GM12878 (cell line): ENCODE data around the gene LARP4. TPM values are rescaled to one million over a fixed set of nuclear protein-coding genes. Genes with fewer than 3 reads are reported as not detected.

Experiments
- ATF2 ChIP-seq: IDR thresholded peaks from 2 replicates; pipeline ENCODE4 v1.6.1; 2012; ENCODE audit warnings: low read length, inconsistent platforms
- ATF3 ChIP-seq: IDR thresholded peaks from 2 replicates; pipeline ENCODE4 v1.6.1; 2011; ENCODE audit warnings: low read depth, mild to moderate bottlenecking, low read length, moderate library complexity, borderline replicate concordance; ENCODE audit errors: extremely low read depth
- CBX3 ChIP-seq: fragments of 200-600 bp; sonication (generic); IDR thresholded peaks from 2 replicates; pipeline ENCODE4 v1.6.1; 2016; ENCODE audit warnings: low read depth, borderline replicate concordance
- CHD4 ChIP-seq: fragments of 200-600 bp; sonication (generic); IDR thresholded peaks from 2 replicates; pipeline ENCODE4 v1.6.1; 2016; ENCODE audit warnings: mild to moderate bottlenecking
- FOS ChIP-seq: IDR thresholded peaks from 3 replicates; pipeline ENCODE4 v1.6.1; 2011; ENCODE audit warnings: borderline replicate concordance; ENCODE audit not compliant: insufficient read length; ENCODE audit errors: extremely low read depth
- FOXM1 ChIP-seq: IDR thresholded peaks from 2 replicates; pipeline ENCODE4 v1.6.1; 2012; ENCODE audit warnings: low read depth, mild to moderate bottlenecking, inconsistent platforms, low read length, moderate library complexity
- GATAD2B ChIP-seq: fragments of 450-650 bp; conservative IDR thresholded peaks from 2 replicates; pipeline ENCODE4 v1.6.1; 2017; ENCODE audit warnings: low read depth, mild to moderate bottlenecking, moderate library complexity
- LARP7 ChIP-seq: fragments of 450-650 bp; IDR thresholded peaks from 2 replicates; pipeline ENCODE4 v1.6.1; 2017; ENCODE audit warnings: mild to moderate bottlenecking
- MTA2 ChIP-seq: fragments of 450-650 bp; IDR thresholded peaks from 2 replicates; pipeline ENCODE4 v1.6.1; 2016; ENCODE audit warnings: low read depth, mild to moderate bottlenecking, moderate library complexity
- NBN ChIP-seq: fragments of 450-650 bp; IDR thresholded peaks from 2 replicates; pipeline ENCODE4 v1.6.1; 2016
- NRF1 ChIP-seq: conservative IDR thresholded peaks from 2 replicates; pipeline ENCODE4 v1.6.1; 2011; ENCODE audit warnings: mild to moderate bottlenecking, low read depth, low read length, improper control_type of control experiment
- POU2F2 ChIP-seq: IDR thresholded peaks from 3 replicates; pipeline ENCODE4 v1.6.1; 2011; ENCODE audit warnings: low read depth, mild to moderate bottlenecking, low read length, borderline replicate concordance
- RELB ChIP-seq: fragments of 450-650 bp; IDR thresholded peaks from 2 replicates; pipeline ENCODE4 v1.6.1; 2017; ENCODE audit warnings: low read depth, mild to moderate bottlenecking, moderate library complexity
- SMAD1 ChIP-seq: fragments of 450-650 bp; IDR thresholded peaks from 2 replicates; pipeline ENCODE4 v1.6.1; 2018; ENCODE audit warnings: mild to moderate bottlenecking, low read depth; ENCODE audit not compliant: partially characterized antibody
- SMC3 ChIP-seq: IDR thresholded peaks from 2 replicates; pipeline ENCODE4 v1.6.1; 2011; ENCODE audit warnings: low read length, improper control_type of control experiment, borderline replicate concordance
- STAT1 ChIP-seq: fragments of 450-650 bp; conservative IDR thresholded peaks from 2 replicates; pipeline ENCODE4 v1.6.1; 2014; ENCODE audit warnings: antibody characterized with exemption, mild to moderate bottlenecking
- SUZ12 ChIP-seq: fragments of 200-600 bp; sonication (generic); IDR thresholded peaks from one replicate; pipeline ENCODE4 v1.6.1; 2018; ENCODE audit warnings: antibody characterized with exemption, mild to moderate bottlenecking; ENCODE audit not compliant: unreplicated experiment
- TARDBP ChIP-seq: IDR thresholded peaks from 2 replicates; pipeline ENCODE4 v1.6.1; 2016; ENCODE audit warnings: borderline replicate concordance
- ZBED1 ChIP-seq: IDR thresholded peaks from 2 replicates; pipeline ENCODE4 v1.6.1; 2016; ENCODE audit warnings: borderline replicate concordance
- ZBTB4 ChIP-seq: fragments of 450-650 bp; formaldehyde crosslinking; IDR thresholded peaks from 2 replicates; pipeline ENCODE4 v1.4.0; 2022; ENCODE audit warnings: mild to moderate bottlenecking, moderate library complexity
- ZBTB40 ChIP-seq: fragments of 450-650 bp; IDR thresholded peaks from 2 replicates; pipeline ENCODE4 v1.6.1; 2016; ENCODE audit warnings: mild to moderate bottlenecking, moderate library complexity, borderline replicate concordance
- polyA plus RNA-seq, 11 experiments: library from polyadenylated mRNA; depleted of rRNA in 4 of 11; unstranded in 6 of 11; stranded (reverse) in 5 of 11; fragments of >200 nt; fragmentation: Nextera tagmentation in 4 of 11; fragmentation: Illumina TruSeq in 1 of 11; extraction: Ambion mirVana in 4 of 11; extraction: Trizol in 1 of 11; gene quantifications; 1 replicate in 1 of 11; 2 replicates in 10 of 11; pipeline versions ENCODE4 v1.2.1 to v1.2.3, GENCODE V29; 2011 to 2016; ENCODE audit warnings: inconsistent platforms in 2 of 11, missing spikeins in 2 of 11, low read depth in 1 of 11
- total RNA-seq, 4 experiments: library from RNA; depleted of rRNA in 3 of 4; stranded (reverse); fragments of >200 nt in 3 of 4; fragmentation: Illumina TruSeq in 1 of 4; extraction: Trizol in 1 of 4; gene quantifications; 2 replicates each; pipeline versions ENCODE4 v1.2.1 to v1.2.3, GENCODE V29; 2013 to 2021

The LARP4 gene
- total and polyA plus RNA-seq, 10 of the 15 experiments (the other 5 are each of a cell fraction or from before 2014, with no cell fraction given) = 24.1 to 72.6 (median 35.6) TPM

- TF ChIP-seq FOS = no peak
- TF ChIP-seq NRF1 = no peak
- TF ChIP-seq ZBED1 = 0 out of 2 replicates have a peak, but pooled peaks have one; percentile 27
- TF ChIP-seq ATF3 = no peak
- TF ChIP-seq ZBTB40 = no peak
- no peak for TF ChIP-seq CHD4
- no peak for TF ChIP-seq SMAD1
- peak; percentile 28; the same call in 1 of the 2 replicates for TF ChIP-seq RELB
- TF ChIP-seq STAT1 = no peak
- peak; percentile 33; the same call in 1 of the 2 replicates for TF ChIP-seq FOXM1
- no peak for TF ChIP-seq SMC3
- TF ChIP-seq GATAD2B = no peak
- TF ChIP-seq TARDBP = no peak
- 0 out of 2 replicates have a peak, but pooled peaks have one; percentile 19 for TF ChIP-seq ATF2
- TF ChIP-seq NBN = no peak
- no peak for TF ChIP-seq SUZ12
- no peak for TF ChIP-seq LARP7
- TF ChIP-seq MTA2 = no peak
- no peak for TF ChIP-seq CBX3
- TF ChIP-seq ZBTB4 (CRISPR knock-in tag) = no peak
- TF ChIP-seq POU2F2 = no peak
These were observed 76.7 kb downstream of the LARP4 start (continued) for GRCh38 chr12:50477241-50477832.
